GM10248 (cell line): ENCODE data around the gene PACSIN1.

ENCODE experiments used
- CTCF ChIA-PET: fragments of 300-600 bp; sonication (Branson Sonifier 250); formaldehyde crosslinking; extraction: SDS; loops from one replicate; lab custom pipeline; 2021; ENCODE audit warnings: antibody characterized with exemption; lab: Yijun Ruan, JAX
- POLR2A ChIA-PET: fragments of 350-650 bp; sonication (Branson Sonifier 250); formaldehyde crosslinking; extraction: SDS; loops from one replicate; lab custom pipeline; 2020; ENCODE audit warnings: antibody characterized with exemption; lab: Yijun Ruan, JAX
- DNase-seq: peaks from one replicate; pipeline ENCODE4 v3.0.0; 2012; ENCODE audit errors: extremely low spot score
- CTCF ChIP-seq: IDR thresholded peaks from 2 replicates; pipeline ENCODE4 v1.5.1; 2012; ENCODE audit warnings: mild to moderate bottlenecking, low read depth; ENCODE audit errors: extremely low read depth, missing control alignments, control extremely low read depth

Gene PACSIN1

DNA sequence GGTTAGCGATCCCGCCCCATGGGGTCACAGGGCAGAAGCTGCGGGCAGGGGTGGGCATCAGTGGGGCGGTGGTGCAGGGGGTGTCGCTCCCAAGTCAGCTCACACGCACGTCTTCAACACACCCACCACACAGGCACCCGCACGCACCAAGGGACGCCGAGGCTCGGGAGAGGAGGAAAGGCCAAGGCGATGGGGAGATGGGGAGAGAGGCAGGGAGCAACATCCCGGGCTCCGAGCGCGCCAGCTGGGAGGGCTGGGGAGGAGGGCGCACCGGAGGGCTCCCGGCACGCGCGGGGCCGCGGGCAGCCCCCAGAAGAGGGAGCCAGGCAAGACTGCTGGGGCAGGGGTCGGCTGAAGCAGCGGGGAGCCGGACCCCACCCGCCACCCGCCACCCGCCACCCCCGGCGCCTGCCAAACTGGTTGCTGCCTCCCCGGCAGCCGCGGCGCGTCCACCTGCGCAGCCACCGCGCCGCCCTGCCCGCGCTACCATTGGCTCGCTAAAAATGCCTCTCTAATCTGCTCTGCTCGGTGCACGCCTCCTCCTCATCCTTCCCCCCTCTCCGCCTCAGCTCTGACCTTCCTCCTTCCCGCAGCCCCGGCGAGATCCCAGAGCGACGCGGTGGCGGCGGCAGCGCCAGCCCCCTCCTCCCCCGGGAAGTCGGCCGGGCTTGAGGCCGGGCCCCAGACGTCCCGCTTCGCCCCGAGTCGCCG is at the start of gene PACSIN1:
PACSIN1 (plus strand) TSS at position 546 of the 711 bp plus-strand sequence. CDS start 60,230 bp downstream, outside the sequence.
- no peak for TF ChIP-seq CTCF
- no peak for DNase-seq
- ChIA-PET POLR2A (no interaction called here), CTCF (interaction anchor here (1.1 to 1.4 kb wide), 3 partner anchors 144 to 674 kb away, joined by 3 to 4 read pairs (median 4); partner anchors contain the start of gene SMIM29)

DNA sequence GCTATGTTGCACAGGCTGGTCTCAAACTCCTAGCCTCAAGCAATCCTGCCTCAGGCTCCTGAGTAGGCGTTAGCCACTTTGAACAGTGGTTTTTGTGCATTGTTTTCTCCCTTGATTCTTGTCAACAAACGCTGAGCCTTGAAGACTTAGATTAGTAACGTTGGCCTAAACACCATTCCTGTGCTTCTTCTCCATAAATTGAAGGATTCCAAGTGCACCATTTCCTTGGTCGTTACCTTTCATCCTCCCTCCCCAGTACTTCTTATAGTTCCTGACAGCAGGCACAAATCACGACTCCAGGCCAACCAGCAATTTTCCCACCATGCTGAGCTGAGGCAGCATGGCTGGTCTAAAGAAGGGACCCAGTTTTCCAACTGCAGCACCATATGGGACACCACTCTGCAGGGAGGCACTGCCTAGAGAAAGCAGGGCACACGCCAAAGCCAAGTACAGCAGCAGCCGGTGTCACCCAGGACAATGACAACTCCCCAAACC is 49.0 kb upstream of the PACSIN1 start:
- TF ChIP-seq CTCF, result no peak

GRCh38 chr6:34418367-34418766 is 47.5 kb upstream of the PACSIN1 start:
- DNase-seq, result no peak
- no peak for TF ChIP-seq CTCF
- ChIA-PET CTCF (interaction anchor here (5.8 kb wide), 1 partner anchor 170 kb away, joined by 92 read pairs; the partner anchor contains the start of gene SMIM29), POLR2A (interaction anchor here (1.0 kb wide), 1 partner anchor 14 kb away, joined by 3 read pairs; no protein-coding TSS in a partner anchor)

More for the DNA sequence above, 49.0 kb upstream of the PACSIN1 start:
- CTCF ChIA-PET, result interaction anchor here (1.0 to 5.8 kb wide), 6 partner anchors 8 to 254 kb away, joined by 3 to 92 read pairs (median 24); partner anchors contain the start of genes RPS10 and SMIM29
- POLR2A ChIA-PET, result interaction anchor here (1.0 to 1.2 kb wide), 2 partner anchors 180 to 221 kb away, joined by 3 to 5 read pairs; partner anchors contain the start of gene HMGA1
- no peak for DNase-seq

- DNase-seq, result no peak
- no peak for TF ChIP-seq CTCF
- ChIA-PET POLR2A (interaction anchor here (0.6 to 1.3 kb wide), 4 partner anchors 9 to 460 kb away, joined by 3 to 5 read pairs (median 3); no protein-coding TSS in a partner anchor), CTCF (interaction anchor here (0.7 to 3.5 kb wide), 4 partner anchors 8 to 260 kb away, joined by 3 to 21 read pairs (median 7); no protein-coding TSS in a partner anchor)
These were observed 42.6 kb upstream of the PACSIN1 start for GRCh38 chr6:34423254-34423653.

GRCh38 chr6:34424200-34425131 is 41.4 kb upstream of the PACSIN1 start:
- ChIA-PET CTCF (interaction anchor here (0.7 to 3.5 kb wide), 6 partner anchors 9 to 261 kb away, joined by 3 to 21 read pairs (median 6); no protein-coding TSS in a partner anchor), POLR2A (interaction anchor here (1.3 to 1.4 kb wide), 2 partner anchors 10 to 175 kb away, joined by 4 to 5 read pairs; partner anchors contain the start of gene SMIM29)
- DNase-seq, result no peak
- no peak for TF ChIP-seq CTCF

- no peak for DNase-seq
- TF ChIP-seq CTCF, result no peak
- CTCF ChIA-PET, result interaction anchor here (1.4 to 3.5 kb wide), 4 partner anchors 10 to 229 kb away, joined by 3 to 21 read pairs (median 6); no protein-coding TSS in a partner anchor
- POLR2A ChIA-PET, result interaction anchor here (0.7 to 1.4 kb wide), 2 partner anchors 176 to 274 kb away, joined by 3 to 4 read pairs; partner anchors contain the start of gene SMIM29
These were observed 40.8 kb upstream of the PACSIN1 start for GRCh38 chr6:34425132-34425497.
